GM19452 (cell line): Measurements from ENCODE around the gene SDCCAG8.

ENCODE experiments used
- ATAC-seq: cut with Tn5 transposase; IDR thresholded peaks from one replicate; pipeline ENCODE4 v1.9.1; 2021; ENCODE audit not compliant: unreplicated experiment

Gene SDCCAG8

GRCh38 chr1:243449373-243449772, 193.5 kb downstream of the SDCCAG8 start:
- ATAC-seq: no peak

- ATAC-seq: no peak
Observed at GRCh38 chr1:243452092-243452491, 196.3 kb downstream of the SDCCAG8 start.

- ATAC-seq: no peak
Observed at GRCh38 chr1:243454328-243454997, 198.6 kb downstream of the SDCCAG8 start.

- ATAC-seq: no peak
Observed at GRCh38 chr1:243455760-243456651, 200.2 kb downstream of the SDCCAG8 start.

- ATAC-seq: no peak
Observed at GRCh38 chr1:243457363-243457982, 201.6 kb downstream of the SDCCAG8 start.

- no peak for ATAC-seq
Observed at GRCh38 chr1:243459059-243459458, 203.2 kb downstream of the SDCCAG8 start.

- no peak for ATAC-seq
Observed at GRCh38 chr1:243461700-243462099, 205.9 kb downstream of the SDCCAG8 start.

- no peak for ATAC-seq
Observed at GRCh38 chr1:243462929-243463697, 207.3 kb downstream of the SDCCAG8 start.

GRCh38 chr1:243465081-243465480, 209.2 kb downstream of the SDCCAG8 start:
- no peak for ATAC-seq

- ATAC-seq: no peak
Observed at GRCh38 chr1:243465738-243466137, 209.9 kb downstream of the SDCCAG8 start.

GRCh38 chr1:243469497-243469896, 213.7 kb downstream of the SDCCAG8 start:
- no peak for ATAC-seq

- no peak for ATAC-seq
Observed at GRCh38 chr1:243470502-243470901, 214.7 kb downstream of the SDCCAG8 start.

- ATAC-seq: no peak
Observed at GRCh38 chr1:243471026-243471685, 215.3 kb downstream of the SDCCAG8 start.

- peak; percentile 89 for ATAC-seq
Observed at GRCh38 chr1:243471754-243472745, 216.2 kb downstream of the SDCCAG8 start.

- ATAC-seq: no peak
Observed at GRCh38 chr1:243473227-243474135, 217.6 kb downstream of the SDCCAG8 start.

GRCh38 chr1:243474136-243474881, 218.5 kb downstream of the SDCCAG8 start:
- ATAC-seq: no peak

GRCh38 chr1:243474906-243475305, 219.1 kb downstream of the SDCCAG8 start:
- no peak for ATAC-seq

- no peak for ATAC-seq
Observed at GRCh38 chr1:243475966-243476365, 220.1 kb downstream of the SDCCAG8 start.
